A673 (cell line): ENCODE data around the gene CETN3. TPM values are rescaled to one million over a fixed set of nuclear protein-coding genes. Genes with fewer than 3 reads are reported as not detected.
A peak's percentile ranks its signal among the peaks of the same experiment; 100 is the strongest.

ENCODE experiments used
- Bru-seq: library from RNA; stranded (reverse); fragments of 400-500 nt; gene quantifications from one replicate; lab custom pipeline; 2021; lab: Mats Ljungman, UMichigan
- BruChase-seq, 2 experiments: library from RNA; stranded (reverse); fragments of 400-500 nt; gene quantifications; one replicate each; lab custom pipeline; 2021; lab: Mats Ljungman, UMichigan
- BruUV-seq: library from RNA; stranded (reverse); fragments of 400-500 nt; replicated peaks from 2 replicates; lab custom pipeline; 2021; lab: Mats Ljungman, UMichigan
- CTCF ChIA-PET: fragments of 300-600 bp; sonication (Branson Sonifier 250); formaldehyde crosslinking; loops from one replicate; lab custom pipeline; 2022; ENCODE audit warnings: antibody characterized with exemption; lab: Charles Lee
- POLR2A ChIA-PET: fragments of 300-600 bp; sonication (Branson Sonifier 250); formaldehyde crosslinking; loops from one replicate; lab custom pipeline; 2022; ENCODE audit warnings: antibody characterized with exemption; ENCODE audit not compliant: low non-redundant PET; lab: Charles Lee
- DNase-seq: peaks from one replicate; pipeline ENCODE4 v3.0.0-alpha.2; 2015; ENCODE audit warnings: low spot score
- H3K27ac ChIP-seq: fragments of 200-600 bp; sonication (generic); 2 replicates; pipeline ENCODE4 v1.5.1; 2016; ENCODE audit warnings: mixed run types, low read depth, mild to moderate bottlenecking, mixed read lengths, antibody characterized with exemption, low read length; ENCODE audit not compliant: poor library complexity, severe bottlenecking
- H3K27me3 ChIP-seq: fragments of 200-600 bp; sonication (generic); replicated peaks from 2 replicates; pipeline ENCODE4 v1.6.1; 2017; ENCODE audit warnings: mixed run types, low read depth, mild to moderate bottlenecking, mixed read lengths, antibody characterized with exemption, low read length; ENCODE audit not compliant: insufficient read depth, poor library complexity
- H3K36me3 ChIP-seq: fragments of 200-600 bp; sonication (generic); 2 replicates; pipeline ENCODE4 v1.6.1; 2016; ENCODE audit warnings: mixed run types, mild to moderate bottlenecking, mixed read lengths, antibody characterized with exemption, low read length; ENCODE audit not compliant: insufficient read depth, poor library complexity, severe bottlenecking
- H3K4me1 ChIP-seq: fragments of 200-600 bp; sonication (generic); 2 replicates; pipeline ENCODE4 v1.6.1; 2017; ENCODE audit warnings: mixed run types, mild to moderate bottlenecking, mixed read lengths, antibody characterized with exemption, low read length; ENCODE audit not compliant: insufficient read depth, poor library complexity, severe bottlenecking
- H3K4me3 ChIP-seq: fragments of 200-600 bp; sonication (generic); 2 replicates; pipeline ENCODE4 v1.5.1; 2016; ENCODE audit warnings: low read depth, mixed run types, mild to moderate bottlenecking, mixed read lengths, low read length; ENCODE audit not compliant: poor library complexity, severe bottlenecking
- H3K9me3 ChIP-seq: fragments of 200-600 bp; sonication (generic); 2 replicates; pipeline ENCODE4 v1.6.1; 2016; ENCODE audit warnings: mixed run types, low read depth, mild to moderate bottlenecking, mixed read lengths, antibody characterized with exemption, low read length; ENCODE audit not compliant: poor library complexity, severe bottlenecking
- CTCF ChIP-seq: fragments of 300-800, 200-600 bp; sonication (generic); conservative IDR thresholded peaks from 2 replicates; pipeline ENCODE4 v1.5.1; 2017; ENCODE audit warnings: low read depth, mild to moderate bottlenecking, antibody characterized with exemption, low read length, moderate library complexity, mixed read lengths
- EZH2 ChIP-seq: fragments of 200-600 bp; sonication (generic); IDR thresholded peaks from 2 replicates; pipeline ENCODE4 v1.6.1; 2017; ENCODE audit warnings: borderline replicate concordance, low read depth, mild to moderate bottlenecking, mixed read lengths, antibody characterized with exemption, low read length; ENCODE audit not compliant: poor library complexity, severe bottlenecking
- intact Hi-C: fragments of 100-400 bp; cut with micrococcal nuclease; formaldehyde crosslinking; loops from one replicate; pipeline ENCODE4 v1.10.0; 2022; ENCODE audit not compliant: unreplicated experiment
- long read RNA-seq: library from polyadenylated mRNA; stranded (forward); transcript quantifications from one replicate; pipeline ENCODE4 v2.0.0, GENCODE V29; 2022
- total RNA-seq: library from RNA; stranded (reverse); gene quantifications from 2 replicates; pipeline ENCODE4 v1.2.3, GENCODE V29; 2021

The CETN3 gene
- total RNA-seq, result 25.3 and 30.1 TPM in 2 replicates
- Bru-seq, nascent RNA, result percentile 70 among the genes with signal in this experiment
- BruChase-seq, experiment 1, labeled RNA remaining after a 2-hour chase, result percentile 64 among the genes with signal in this experiment
- BruChase-seq, experiment 2, labeled RNA remaining after a 6-hour chase, result percentile 61 among the genes with signal in this experiment
- long read RNA-seq, transcript CETN3-201 (5 exons, 2,432 nt), result major isoform, 46 of 56 reads
- long read RNA-seq, partial matches to known transcripts, result 3 of 56 reads
- long read RNA-seq, other reads (novel, unspliced or antisense), result 1 of 56 reads

GRCh38 chr5:90409318-90410177 lies at the start of gene CETN3:
Gene CETN3 (minus strand): TSS chr5:90409756. CDS start chr5:90409661, 95 bp downstream.
- Histone ChIP-seq H3K27ac (peak within 1 kb of the TSS; percentile 97), H3K27me3 (no peaks in the 10 kb centered on the region), H3K4me3 (peak within 1 kb of the TSS; percentile 96), H3K9me3 (no peaks in the 10 kb centered on the region), H3K36me3 (peaks cover 7% of the 10 kb centered on the region), H3K4me1 (peaks cover 19% of the 10 kb centered on the region)
- DNase-seq, result peak; percentile 96
- ChIA-PET CTCF (no interaction called here), POLR2A (interaction anchor here (0.6 kb wide), 2 partner anchors 225 to 1695 kb away, joined by 3 read pairs; no protein-coding TSS in a partner anchor)
- TF ChIP-seq EZH2 (no peak), CTCF (no peak)
- BruUV-seq, result no TSS peak
- intact Hi-C loops, result loop anchor here (1.0 kb wide), 1 partner anchor 64 kb away; no protein-coding TSS in a partner anchor

- no peaks in the 10 kb centered on the region for H3K4me1 ChIP-seq
- POLR2A ChIA-PET, result no interaction called here
- TF ChIP-seq EZH2 (no peak), CTCF (no peak)
- BruUV-seq, result no TSS peak
- no peaks in the 10 kb centered on the region for H3K36me3 ChIP-seq
- no peak overlapping the region for H3K4me3 ChIP-seq
- CTCF ChIA-PET, result no interaction called here
- H3K9me3 ChIP-seq, result no peaks in the 10 kb centered on the region
- intact Hi-C loops, result no loop called here
- H3K27ac ChIP-seq, result no peak overlapping the region
- no peaks in the 10 kb centered on the region for H3K27me3 ChIP-seq
- no peak for DNase-seq
Observed at GRCh38 chr5:90446961-90447360, 37.4 kb upstream of the CETN3 start.

GRCh38 chr5:90440644-90441043 lies 31.1 kb upstream of the CETN3 start:
- no TSS peak for BruUV-seq
- Histone ChIP-seq H3K9me3 (no peaks in the 10 kb centered on the region), H3K4me1 (peaks cover 3% of the 10 kb centered on the region), H3K27me3 (no peaks in the 10 kb centered on the region), H3K4me3 (no peak overlapping the region), H3K27ac (no peak overlapping the region), H3K36me3 (no peaks in the 10 kb centered on the region)
- POLR2A ChIA-PET, result no interaction called here
- CTCF ChIA-PET, result interaction anchor here (1.6 to 2.2 kb wide), 2 partner anchors 36 to 343 kb away, joined by 4 to 11 read pairs; no protein-coding TSS in a partner anchor
- intact Hi-C loops, result loop anchor here (2.0 kb wide), 1 partner anchor 90 kb away; no protein-coding TSS in a partner anchor
- no peak for DNase-seq
- TF ChIP-seq CTCF (no peak), EZH2 (no peak)
